GM18505 (cell line): ENCODE data around the gene ZNF785.
A peak's percentile ranks its signal among the peaks of the same experiment; 100 is the strongest.
"Not testable (repeated sequence)": the region's sequence is repeated elsewhere in the genome, so short reads cannot be mapped to it uniquely, and the experiment has no call there.

Source experiments
- ATAC-seq: cut with Tn5 transposase; IDR thresholded peaks from one replicate; pipeline ENCODE4 v1.9.1; 2021; ENCODE audit not compliant: unreplicated experiment
- POLR2A ChIP-seq: IDR thresholded peaks from 4 replicates; pipeline ENCODE4 v1.6.1; 2011; ENCODE audit warnings: borderline replicate concordance; ENCODE audit not compliant: insufficient read depth, insufficient read length; ENCODE audit errors: extremely low read depth

Gene ZNF785

GRCh38 chr16:30551781-30552180, 33.7 kb downstream of the ZNF785 start:
- no peak for ATAC-seq
- no peak for TF ChIP-seq POLR2A

- no peak for TF ChIP-seq POLR2A
- no peak for ATAC-seq
These were observed 36.9 kb downstream of the ZNF785 start for GRCh38 chr16:30548416-30549253.

GRCh38 chr16:30546115-30546514, 39.4 kb downstream of the ZNF785 start:
- TF ChIP-seq POLR2A, result no peak
- ATAC-seq, result no peak

- no peak for TF ChIP-seq POLR2A
- no peak for ATAC-seq
These were observed 42.4 kb downstream of the ZNF785 start for GRCh38 chr16:30543067-30543466.

- ATAC-seq, result no peak
These were observed 43.8 kb downstream of the ZNF785 start for GRCh38 chr16:30541502-30542329.

GRCh38 chr16:30540916-30541464, 44.5 kb downstream of the ZNF785 start:
- ATAC-seq, result not testable (repeated sequence)

More at GRCh38 chr16:30541502-30542329, 43.8 kb downstream of the ZNF785 start:
- no peak for TF ChIP-seq POLR2A

GRCh38 chr16:30539986-30540526, 45.4 kb downstream of the ZNF785 start:
- ATAC-seq, result not testable (repeated sequence)

GRCh38 chr16:30539000-30539964, 46.2 kb downstream of the ZNF785 start:
- TF ChIP-seq POLR2A, result no peak
- no peak for ATAC-seq

GRCh38 chr16:30536391-30537024, 49.0 kb downstream of the ZNF785 start:
- ATAC-seq, result not testable (repeated sequence)

GRCh38 chr16:30535777-30536190, 49.7 kb downstream of the ZNF785 start:
- peak; percentile 40 for ATAC-seq
- peak; percentile 55 for TF ChIP-seq POLR2A

- no peak for TF ChIP-seq POLR2A
- no peak for ATAC-seq
These were observed 50.3 kb downstream of the ZNF785 start for GRCh38 chr16:30535106-30535776.
